GM19463 (cell line): ENCODE measurements around the gene GAREM1.

Experiments used
- ATAC-seq: cut with Tn5 transposase; IDR thresholded peaks from one replicate; pipeline ENCODE4 v1.9.1; 2021; ENCODE audit warnings: mild to moderate bottlenecking, moderate library complexity; ENCODE audit not compliant: unreplicated experiment

Gene GAREM1

DNA sequence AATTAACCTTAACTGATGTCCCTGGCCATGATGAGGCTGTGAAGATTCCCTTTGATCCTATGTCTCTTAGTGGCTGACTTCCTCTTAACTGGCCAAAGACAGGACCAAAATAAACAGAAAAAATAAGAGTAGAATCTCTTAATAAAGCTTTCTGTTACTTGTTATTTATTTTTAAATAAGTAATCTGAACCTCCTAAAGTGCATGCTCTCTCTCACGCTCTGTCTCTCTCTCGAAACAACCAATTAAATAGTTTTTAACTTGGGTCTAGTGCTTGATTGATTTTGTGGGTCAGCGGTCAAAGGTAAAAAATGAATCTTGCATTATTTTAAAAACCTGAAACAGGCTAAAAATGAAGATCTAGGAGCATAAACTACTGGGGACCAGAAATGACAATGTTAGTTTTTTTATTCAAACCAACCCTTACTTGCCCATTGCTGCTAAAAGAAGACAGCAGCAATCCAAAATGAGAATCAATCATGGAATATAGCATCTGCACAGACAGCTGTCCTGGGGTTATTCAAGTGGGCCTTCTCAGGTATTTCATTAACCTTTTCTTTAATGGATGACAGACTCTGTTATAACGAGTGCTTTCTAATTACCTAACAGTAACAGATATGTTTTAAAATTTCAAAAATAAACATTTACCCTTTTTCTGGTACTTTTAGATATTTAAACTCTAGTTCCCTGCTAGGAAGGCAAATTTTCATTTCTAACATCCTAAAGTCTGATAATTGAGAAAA, 11.2 kb downstream of the GAREM1 start:
- no peak for ATAC-seq

DNA sequence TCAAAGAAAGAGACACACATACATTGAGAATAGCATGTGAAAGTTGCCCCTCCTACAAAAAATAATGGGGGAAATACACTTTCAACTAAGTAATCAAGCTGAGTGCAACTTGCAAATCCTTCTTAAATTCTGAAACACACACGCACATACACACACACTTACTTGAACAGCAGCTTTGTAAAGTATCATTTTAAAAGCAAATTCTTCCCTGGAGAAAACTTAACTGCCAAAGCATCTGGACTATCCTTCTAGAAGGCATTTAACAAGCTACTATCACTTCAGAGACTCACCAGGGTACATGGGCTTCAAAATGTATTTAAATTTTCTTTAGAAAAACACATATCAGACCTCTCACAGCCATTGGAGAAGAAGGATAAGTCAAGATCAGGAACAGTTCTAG, 15.3 kb downstream of the GAREM1 start:
- ATAC-seq: no peak

DNA sequence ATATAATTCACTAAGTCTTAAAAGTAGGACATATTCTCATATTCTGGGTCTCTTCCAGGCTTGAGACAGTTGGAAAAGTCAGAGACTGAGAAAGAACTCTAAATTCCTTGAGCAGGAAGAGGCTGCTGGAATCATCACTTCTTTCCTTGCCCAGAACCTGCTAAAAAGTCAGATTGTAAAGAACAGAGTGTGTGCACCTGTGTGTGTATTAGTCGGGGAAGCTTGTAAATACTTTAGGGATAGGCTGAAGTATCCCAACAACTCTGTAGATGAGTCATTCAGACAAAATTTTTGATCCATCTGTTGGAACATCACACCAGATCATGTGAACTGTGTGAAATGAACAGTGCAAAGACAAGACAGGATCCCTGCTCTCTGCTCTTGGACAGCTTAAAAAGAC, 16.1 kb downstream of the GAREM1 start:
- no peak for ATAC-seq

DNA sequence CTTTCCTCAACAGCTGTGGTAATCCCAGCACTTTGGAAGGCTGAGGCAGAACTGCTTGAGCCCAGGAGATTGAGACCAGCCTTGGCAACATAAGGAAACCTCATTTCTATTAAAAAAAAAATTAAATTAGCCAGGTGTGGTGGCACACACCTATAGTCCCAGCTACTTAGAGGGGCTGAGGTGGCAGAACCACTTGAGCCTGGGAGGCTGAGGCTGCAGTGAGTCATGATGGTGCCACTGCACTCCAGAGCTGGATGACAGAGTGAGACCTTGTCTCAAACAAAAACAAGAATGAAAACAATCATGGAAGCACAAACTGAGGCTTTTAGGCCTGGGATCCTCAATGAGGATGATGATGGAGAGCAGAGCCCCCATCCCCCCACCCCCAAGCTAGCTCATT, 19.8 kb downstream of the GAREM1 start:
- no peak for ATAC-seq

DNA sequence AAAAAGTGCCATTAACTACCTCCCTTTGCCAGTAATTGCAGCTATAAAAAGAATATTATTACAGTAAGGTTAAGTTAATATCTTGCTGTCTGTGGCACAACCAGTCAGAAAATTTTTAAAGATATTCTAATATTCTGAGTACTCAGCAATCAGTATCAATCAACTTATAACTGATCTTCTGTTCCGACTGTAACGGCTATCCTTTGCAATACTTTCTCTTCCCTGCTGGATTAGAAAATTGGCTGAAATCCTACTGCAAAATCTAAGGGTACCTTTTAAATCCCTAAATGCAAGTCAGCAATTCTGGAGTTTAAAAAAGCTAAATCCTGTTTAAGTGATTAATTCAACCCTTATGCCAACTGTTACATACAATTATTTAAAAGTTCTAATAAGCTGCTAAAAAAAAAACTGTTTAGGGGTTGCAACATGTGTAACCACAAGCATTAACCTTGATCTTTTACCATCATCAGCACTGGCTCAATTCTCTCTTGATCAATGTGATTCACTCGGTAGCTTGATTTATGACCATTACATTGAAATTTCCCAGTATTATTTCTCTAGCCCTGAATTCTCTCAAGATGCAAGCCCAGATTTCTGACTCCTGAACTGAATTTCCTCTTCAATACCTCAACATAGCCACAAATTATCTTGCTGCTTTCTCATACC, 20.5 kb downstream of the GAREM1 start:
- no peak for ATAC-seq

DNA sequence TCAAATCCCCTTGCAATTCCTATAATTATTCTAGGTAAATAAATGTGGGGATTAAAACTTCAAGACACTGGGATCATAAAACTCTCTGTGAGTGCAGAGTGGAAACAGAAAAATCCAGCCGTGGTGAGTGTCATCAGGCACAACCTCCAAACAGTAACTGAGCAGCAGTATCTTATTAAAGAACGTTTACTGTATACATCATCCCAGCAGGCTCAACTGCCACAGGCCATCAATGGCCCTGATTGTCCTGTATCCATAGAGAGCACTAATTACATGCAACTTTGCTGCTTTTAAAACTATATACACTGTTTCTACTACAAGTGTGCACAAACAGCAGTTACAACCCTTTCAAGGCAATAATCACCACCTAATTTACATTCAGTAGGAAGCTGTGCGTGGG, 23.9 kb downstream of the GAREM1 start:
- no peak for ATAC-seq

DNA sequence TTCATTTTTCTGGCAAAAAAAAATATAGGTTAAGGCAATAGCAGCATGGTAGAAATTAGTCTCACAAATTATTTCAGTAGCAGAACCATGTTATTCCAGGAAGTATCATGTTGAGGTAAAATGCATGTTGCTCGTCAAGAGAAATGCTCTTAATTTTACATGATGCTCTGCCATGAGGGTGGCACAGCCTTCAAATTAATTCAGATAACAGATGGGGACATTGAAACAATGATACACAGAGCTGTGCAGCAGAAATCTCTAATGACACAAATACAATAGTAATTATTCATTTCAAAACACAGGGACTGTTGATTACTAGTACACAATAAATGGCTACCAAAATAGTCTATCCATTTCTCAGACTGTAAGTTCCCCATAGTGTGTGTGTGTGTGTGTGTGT, 24.8 kb downstream of the GAREM1 start:
- no peak for ATAC-seq

DNA sequence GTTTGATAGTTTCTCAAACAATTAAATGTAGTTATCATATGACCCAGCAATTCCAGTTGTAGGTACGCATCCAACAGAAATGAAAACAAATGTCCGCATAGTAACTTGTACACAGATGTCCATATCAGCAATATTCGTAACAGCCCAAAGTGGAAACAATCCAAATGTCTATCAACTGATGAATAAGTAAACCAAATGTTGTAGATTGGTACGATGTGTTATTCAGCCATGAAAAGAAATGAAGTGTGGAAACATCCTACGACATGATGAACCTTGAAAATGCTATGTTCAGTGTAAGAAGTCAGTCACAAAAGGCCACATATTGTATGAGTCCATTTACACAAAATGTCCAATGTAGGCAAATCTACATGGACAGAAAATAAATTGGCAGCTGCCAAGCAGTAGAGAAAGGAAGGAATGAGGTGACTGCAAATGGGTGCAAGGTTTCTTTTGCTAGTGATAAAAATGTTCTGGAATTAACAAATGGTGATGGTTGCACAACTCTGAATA, 26.9 kb downstream of the GAREM1 start:
- ATAC-seq: no peak

DNA sequence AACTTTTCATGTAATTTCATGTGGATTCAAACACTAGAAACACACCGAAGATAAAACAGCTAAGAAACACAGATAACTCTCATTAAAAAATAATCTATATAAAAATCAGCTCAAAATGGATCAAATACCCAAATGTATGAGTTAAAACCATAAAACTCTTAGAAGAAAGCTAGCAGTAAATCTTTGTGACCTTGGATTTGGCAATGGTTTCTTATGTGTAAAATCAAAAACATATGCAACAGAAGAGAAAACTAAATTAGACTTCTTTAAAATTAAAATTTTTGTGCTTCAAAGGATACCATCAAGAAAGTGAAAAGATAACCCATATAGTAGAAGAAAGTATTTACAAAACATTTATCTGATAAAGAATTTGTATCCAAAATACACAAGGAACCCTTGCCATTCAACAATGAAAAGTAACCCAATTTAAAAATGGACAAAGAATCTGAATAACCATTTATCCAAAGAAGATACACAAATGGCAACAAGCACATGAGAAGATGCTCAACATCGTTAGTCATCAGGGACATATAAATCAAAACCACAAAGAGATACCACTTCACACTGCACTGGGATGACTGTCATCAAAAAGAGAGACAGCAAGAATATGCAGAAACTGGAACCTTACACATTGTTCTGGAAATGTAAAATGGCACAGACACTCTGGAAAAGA, 27.5 kb downstream of the GAREM1 start:
- ATAC-seq: no peak

DNA sequence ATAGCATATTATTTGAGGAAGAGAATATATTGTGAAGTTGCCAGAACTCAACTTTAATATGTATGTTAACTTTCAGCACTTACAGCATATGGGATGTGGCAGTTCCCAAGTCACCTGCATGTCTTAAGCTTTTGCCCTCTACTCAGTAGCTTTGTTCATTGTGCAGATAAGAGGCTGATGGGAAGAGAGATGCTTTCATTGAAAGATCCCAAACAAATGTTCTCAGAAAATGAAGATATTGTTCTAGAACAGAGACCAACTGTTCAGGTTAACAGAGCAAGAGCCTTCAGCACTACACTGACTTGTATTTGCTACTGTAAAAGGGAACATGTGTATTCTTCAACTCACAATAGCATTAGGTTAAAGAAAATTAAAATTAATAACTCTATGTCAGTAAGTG, 28.1 kb downstream of the GAREM1 start:
- no peak for ATAC-seq

DNA sequence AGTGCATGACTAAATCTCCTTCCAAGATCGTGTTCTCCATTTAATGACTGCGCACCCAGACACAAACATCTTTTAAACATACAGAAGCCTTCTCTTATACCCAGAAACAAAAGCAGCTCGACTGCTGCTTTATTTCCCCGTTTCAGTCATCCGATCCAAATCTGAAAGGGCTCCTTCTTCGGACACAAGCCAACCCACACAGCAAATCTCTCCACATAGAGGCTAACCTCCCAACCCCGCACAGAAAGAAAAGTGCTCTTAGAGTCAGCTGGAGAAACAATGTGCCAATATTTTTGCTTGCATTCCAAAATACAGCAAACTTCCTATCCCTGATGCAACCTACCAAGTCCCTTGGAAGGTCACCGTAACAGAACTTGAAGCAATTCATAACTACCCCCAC, 29.1 kb downstream of the GAREM1 start:
- ATAC-seq: no peak

DNA sequence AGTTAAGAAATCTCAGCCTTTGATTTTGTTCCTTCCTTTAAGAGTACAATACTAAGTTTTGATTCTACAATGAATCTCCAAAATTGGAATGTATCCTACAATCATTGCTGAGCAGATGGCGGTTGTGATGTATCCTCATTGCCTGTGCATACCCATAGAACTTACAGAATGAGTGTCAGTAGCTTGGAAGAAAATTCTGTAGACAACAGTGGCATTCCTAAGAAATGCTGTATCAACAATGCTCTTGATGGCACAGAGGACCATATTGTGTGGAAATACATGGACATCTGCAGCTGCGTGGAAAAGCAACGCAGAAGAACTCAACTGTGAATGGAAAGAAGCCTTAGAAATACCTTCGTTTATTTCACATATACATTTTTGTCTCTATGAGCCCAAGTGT, 30.2 kb downstream of the GAREM1 start:
- no peak for ATAC-seq

DNA sequence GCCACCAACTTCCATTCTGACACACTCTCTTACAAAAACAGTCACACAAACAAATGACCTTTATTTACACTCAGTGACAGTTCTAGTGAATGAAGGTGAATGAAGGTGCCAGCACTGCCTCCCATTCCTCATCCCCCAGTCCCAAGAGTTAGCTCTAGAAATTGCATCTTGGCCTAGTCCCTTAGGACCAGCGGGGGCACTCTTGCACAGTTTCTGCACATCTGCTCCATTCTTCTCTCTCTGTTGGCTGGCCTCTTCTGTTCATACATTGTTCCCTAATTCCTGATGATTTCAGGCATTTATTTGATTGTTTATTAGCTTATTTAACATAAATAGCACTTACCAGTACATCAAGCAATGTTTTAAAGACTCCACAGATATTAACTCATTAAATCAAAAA, 30.9 kb downstream of the GAREM1 start:
- ATAC-seq: no peak

DNA sequence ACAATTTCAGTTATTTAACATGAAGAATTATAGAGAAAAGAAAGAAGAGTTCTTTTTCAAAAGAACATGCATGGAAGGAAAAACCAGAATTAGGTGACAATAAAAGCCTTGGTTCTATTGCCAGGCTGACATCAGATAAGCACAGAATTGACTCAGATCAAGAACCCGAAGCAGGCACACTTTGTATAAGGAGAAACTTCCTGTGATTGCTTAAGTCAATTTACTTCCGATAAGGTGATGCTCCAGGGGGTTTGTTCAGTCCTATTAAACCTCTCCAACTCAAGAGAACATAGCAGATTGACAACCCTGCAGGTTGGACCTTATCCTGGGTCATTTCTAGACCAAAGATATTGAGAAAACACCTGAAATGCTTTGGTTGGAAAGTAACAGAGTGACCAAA, 31.4 kb downstream of the GAREM1 start:
- ATAC-seq: no peak

DNA sequence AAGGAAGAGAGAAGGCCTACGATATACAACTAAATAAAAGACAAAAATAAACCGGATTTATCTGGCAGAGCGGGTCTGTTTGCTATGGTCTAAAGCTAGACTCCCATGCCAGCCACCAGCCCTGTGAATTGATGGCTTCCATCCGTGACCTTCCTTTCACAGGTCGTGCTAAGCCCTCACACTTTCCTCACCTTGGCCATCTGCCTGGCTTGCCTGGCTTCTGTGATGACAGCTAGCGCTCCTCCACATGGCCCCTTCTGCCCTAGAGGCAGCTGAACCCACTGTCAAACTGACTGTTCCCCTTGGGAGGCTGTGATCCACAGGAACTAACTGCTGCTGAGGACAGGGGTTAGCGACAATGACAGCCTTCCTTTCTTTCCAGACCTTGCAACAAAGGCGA, 32.5 kb downstream of the GAREM1 start:
- no peak for ATAC-seq

DNA sequence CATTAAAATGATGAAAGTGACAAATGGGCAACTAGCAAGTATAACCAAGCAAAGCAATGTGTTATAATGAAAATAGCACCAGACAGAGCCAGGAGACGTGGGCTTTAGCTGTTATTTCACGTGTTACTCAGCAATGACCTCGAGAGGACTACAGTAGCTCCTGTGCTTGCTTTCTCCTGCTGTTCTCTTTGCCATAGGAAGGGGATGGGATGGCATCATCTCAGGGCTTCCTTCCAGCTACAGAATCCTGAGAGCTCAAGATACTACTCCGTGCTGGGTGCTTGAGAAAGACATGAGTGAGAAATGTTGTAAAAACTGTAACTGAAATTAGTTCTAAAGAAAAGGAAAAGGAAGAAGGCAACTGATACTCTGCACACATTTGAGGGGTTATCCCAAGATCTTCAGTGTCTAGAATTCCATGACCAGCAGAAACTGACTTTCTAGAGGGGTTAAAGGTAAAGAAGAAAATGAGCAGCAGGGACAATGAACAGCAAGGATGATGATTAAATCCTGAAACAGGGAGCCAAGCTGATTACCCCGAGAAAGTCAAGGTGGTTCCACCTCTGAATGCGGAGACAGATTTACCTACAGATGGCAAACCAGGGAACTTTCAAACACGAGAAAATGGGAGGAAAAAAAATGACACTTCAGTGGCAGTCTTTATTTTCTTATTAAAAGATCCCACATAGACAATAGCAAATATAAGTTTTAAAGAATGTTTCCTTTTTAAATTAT, 33.4 kb downstream of the GAREM1 start:
- ATAC-seq: no peak

DNA sequence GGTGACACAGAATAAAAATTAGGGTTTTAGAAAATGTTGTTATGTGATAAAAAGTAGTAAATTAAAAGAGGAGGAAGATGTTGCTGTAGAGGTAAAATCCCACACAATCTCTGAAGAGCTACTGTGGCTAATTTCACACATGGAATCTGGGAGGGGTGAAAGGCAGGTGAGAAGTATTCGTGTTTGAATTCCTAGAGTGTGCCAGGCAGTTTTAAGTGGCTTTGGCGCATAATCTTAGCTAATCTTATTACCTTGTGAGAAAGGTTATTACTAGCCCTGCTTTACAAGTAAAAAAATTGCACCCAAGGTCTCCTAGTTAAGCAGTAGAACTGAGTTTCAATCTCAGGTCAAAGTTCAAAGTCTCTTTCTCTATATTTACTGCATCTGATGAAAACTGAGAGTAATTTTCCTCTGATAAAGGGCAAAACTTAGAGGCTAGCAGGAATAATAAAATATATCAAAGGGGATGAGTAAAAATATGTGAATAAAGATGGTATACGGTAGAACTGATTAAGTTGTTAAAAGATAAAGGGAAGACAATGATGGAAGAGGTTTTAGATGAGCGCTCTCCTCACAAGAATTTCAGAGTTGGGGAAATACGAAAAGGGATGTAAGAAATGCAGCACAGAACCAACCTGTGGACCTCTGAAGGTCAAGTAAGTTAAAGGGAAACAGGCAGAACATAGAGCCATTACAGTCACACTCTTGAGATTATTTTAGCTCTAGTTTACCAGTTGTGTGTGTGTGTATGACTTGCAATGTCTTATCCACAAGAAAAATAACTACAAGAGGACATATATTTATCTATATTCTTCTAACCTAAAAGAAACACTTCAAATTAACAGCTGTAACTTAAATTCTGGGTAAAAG, 34.8 kb downstream of the GAREM1 start:
- no peak for ATAC-seq

DNA sequence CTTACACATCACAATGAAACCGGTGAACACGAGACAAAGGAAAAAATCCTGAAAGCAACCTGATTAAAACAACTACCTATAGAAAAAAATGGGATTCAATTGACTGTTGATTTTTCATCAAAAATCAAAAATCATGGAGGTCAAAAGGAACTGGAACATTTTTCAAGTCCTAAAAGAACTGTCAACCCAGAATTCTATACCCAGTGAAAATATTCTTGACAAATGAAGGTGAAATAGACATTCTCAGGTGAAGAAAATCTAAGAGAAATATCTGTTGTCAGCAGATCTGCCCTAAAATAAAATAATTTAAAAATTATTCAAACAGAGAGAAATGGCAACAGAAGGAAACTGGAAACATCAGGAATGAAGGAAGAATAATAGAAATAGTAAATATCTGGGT, 38.9 kb downstream of the GAREM1 start:
- no peak for ATAC-seq

DNA sequence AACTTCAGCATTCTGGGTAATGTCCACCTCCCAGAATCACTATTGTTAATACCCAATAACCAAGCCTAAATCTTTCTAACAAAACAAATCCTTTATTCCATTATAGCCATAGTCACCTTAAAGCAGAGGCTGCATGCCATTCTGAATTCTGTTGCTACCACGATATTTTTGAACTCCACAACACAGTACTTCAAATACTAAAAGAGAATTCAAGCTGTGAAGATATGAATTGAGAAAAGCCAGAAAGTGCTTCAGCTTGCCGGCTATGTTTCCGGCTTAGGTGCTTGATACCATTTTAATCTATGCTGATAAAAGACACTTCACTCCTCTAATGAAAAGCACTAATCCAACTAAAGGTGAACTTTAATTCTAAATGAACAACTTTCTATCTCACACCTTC, 41.3 kb downstream of the GAREM1 start:
- no peak for ATAC-seq

DNA sequence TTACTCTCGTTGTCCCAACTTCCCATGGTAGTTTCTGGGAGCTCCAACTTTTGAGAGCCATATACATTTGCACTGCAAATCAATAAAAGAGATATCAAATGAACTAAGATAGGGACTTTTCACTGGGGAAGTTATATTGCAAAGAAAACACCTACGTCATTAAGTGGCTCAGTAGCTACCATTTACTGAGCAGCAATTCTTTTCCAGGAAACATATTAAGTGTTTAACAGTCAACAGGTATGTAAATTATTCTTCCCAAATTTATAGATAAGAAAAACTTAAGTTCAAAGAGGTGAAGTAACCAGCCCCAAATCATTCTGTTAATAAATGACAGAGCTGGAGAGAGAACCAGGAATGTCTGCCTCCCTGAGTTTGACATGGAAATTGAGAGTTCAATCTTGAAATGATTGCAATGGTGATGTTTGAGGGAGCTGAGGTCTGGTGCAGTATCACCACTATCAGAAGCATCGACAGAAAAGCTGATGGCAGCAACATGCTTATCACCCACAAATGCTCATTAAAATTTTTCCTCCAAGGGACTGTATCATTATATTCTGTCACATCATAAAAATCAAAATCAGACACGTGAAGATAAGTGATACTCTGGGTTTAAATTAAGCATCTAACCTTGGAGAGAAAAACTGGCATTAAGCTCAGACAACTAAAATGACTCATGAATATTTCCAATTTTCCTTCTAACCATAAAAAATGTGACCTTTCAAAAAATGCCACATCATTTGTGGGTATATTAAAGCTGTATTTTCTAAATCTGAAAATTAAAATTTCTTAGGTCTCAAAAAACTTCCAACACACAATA, 43.4 kb downstream of the GAREM1 start:
- no peak for ATAC-seq
